Retinal pigment epithelial cell (primary cell): ENCODE results near the gene PCMT1.

Experiments
- DNase-seq: peaks from one replicate; pipeline ENCODE4 v3.0.0-alpha.2; 2010; ENCODE audit warnings: low read depth
- H3K4me3 ChIP-seq: 2 replicates; pipeline ENCODE4 v1.5.1; 2011; ENCODE audit warnings: mild to moderate bottlenecking, low read length, control low read depth, moderate library complexity
- CTCF ChIP-seq: conservative IDR thresholded peaks from 2 replicates; pipeline ENCODE4 v1.5.1; 2011; ENCODE audit warnings: low read depth, low read length, control low read depth, inconsistent platforms

Gene PCMT1

DNA sequence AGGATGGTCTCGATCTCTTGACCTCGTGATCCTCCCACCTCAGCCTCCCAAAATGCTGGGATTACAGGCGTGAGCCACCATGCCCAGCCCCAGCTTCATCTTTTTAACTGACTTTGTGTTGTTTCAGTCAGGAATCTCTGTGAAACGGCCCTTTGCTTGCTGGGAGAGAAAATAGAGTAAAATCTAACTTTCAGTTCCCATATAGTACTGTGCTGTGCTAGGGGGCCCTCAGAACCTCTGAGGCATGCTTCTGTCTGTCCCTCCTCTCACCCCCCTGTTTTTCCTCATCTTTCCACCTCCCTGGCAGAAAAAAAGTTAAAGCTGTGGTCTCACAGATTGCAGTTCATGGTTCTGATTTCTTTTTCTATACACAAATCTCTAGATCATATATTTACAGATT lies 66.2 kb downstream of the PCMT1 start:
- no peak for DNase-seq
- no peak overlapping the region for H3K4me3 ChIP-seq
- TF ChIP-seq CTCF: no peak

GRCh38 chr6:149820506-149820905 lies 71.0 kb downstream of the PCMT1 start:
- TF ChIP-seq CTCF: no peak
- DNase-seq: no peak
- no peak overlapping the region for H3K4me3 ChIP-seq

DNA sequence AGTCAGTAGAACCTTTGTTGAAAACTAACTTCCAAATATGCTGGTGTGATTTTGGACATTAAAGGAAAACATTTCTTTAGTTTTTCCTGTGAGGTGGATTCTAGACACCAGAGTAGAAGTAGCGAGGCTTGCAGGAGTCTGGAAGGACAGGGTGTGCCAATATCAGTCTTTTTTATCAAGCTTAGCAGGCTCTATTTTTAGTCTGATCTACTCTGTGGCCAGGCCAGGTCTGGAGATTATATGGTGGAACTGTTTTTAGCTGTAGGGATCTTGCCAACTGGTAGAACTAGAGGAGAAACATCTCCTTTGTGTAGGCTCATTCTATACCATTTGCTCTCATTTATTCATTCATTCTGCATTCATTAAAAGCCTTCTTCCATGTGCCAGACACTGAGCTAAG lies 72.0 kb downstream of the PCMT1 start:
- no peak overlapping the region for H3K4me3 ChIP-seq
- DNase-seq: no peak
- no peak for TF ChIP-seq CTCF

GRCh38 chr6:149823013-149823412 lies 73.5 kb downstream of the PCMT1 start:
- no peak overlapping the region for H3K4me3 ChIP-seq
- TF ChIP-seq CTCF: peak; percentile 5
- DNase-seq: no peak

GRCh38 chr6:149825292-149825691 lies 75.8 kb downstream of the PCMT1 start:
- no peak for TF ChIP-seq CTCF
- DNase-seq: no peak

GRCh38 chr6:149830731-149831307 lies 81.3 kb downstream of the PCMT1 start:
- H3K4me3 ChIP-seq: no peak overlapping the region

More at GRCh38 chr6:149825292-149825691, 75.8 kb downstream of the PCMT1 start:
- H3K4me3 ChIP-seq: no peak overlapping the region

More at GRCh38 chr6:149830731-149831307, 81.3 kb downstream of the PCMT1 start:
- no peak for DNase-seq
- TF ChIP-seq CTCF: no peak
